Stimulated activated CD4-positive, alpha-beta T cell treated with anti-CD3 and anti-CD28 coated beads, Interleukin-4, amount 100 ng/mL, for 24 hours (primary cell): ENCODE results near the gene SAT1.

Experiments used
- DNase-seq: peaks from one replicate; pipeline ENCODE4 v3.0.0-alpha.2; 2020

Gene SAT1

GRCh38 chrX:23779025-23779424, 3.9 kb upstream of the SAT1 start:
- no peak for DNase-seq

DNA sequence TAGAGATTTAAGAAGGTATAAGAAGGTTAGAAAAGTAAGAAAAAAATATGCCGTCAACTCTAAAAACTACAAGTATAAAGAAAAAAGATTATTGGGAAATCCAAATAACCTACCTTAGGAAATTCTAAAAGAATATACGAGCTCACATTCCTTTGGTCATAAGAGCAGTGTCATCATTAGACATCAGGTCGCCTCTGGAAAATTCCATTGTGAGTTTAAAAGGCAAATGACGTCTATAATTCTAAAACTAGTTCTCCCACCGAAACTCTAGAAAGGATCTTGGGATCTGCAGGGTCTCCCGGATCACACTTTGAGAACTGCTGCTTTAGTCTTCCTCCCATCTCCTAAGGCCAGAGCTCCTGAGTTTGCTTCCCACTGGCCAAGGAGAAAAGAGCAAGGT, 518 bp upstream of the SAT1 start:
- DNase-seq = no peak

- no peak for DNase-seq
Measured at GRCh38 chrX:23783589-23784469, 856 bp downstream of the SAT1 start.

DNA sequence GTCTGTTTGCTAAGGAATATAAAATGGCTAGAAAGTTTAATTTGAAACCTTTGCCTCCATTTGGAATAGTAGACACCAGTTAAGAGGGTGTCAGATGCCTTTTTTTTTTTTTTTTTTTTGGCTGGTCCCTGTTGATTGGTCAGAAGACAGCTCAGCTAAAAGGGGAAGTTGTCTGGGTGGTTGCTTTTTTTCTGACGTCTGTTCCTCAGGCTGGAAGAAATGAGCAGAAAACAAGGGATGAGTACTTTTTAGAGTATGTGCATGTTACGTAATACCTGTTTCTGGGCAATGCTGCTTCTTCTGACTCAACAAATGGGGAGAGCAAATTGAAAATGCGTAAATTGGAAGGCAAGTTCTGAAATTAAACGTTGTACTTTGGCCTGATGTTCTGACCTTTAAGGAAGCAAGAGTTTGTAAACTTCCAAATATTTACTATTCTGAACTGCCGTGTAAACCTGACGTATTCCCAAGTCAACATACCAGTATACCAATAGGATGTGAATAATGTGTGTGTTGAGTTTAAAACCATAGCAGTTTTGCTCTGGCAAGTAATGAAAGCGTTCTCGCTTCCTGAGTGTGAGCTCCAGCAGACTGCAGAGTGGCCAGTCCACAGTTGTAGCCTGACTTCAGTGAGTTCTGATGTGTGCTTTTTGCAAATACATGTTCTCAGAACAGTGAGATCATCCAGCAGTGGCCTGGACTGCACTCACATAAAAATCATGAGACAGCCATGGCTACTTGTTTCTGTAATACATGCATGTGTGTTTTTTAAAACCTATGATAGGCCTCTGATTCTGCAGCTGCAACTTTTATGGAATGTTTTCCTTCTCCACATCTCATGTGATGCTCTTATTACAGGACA, 1.7 kb downstream of the SAT1 start:
- no peak for DNase-seq

GRCh38 chrX:23785580-23785979, 2.6 kb downstream of the SAT1 start:
- no peak for DNase-seq

- no peak for DNase-seq
Measured at GRCh38 chrX:23786268-23786815, 3.4 kb downstream of the SAT1 start.

GRCh38 chrX:23787745-23788118, 4.8 kb downstream of the SAT1 start:
- DNase-seq = no peak

- no peak for DNase-seq
Measured at GRCh38 chrX:23788521-23788920, 5.5 kb downstream of the SAT1 start.

DNA sequence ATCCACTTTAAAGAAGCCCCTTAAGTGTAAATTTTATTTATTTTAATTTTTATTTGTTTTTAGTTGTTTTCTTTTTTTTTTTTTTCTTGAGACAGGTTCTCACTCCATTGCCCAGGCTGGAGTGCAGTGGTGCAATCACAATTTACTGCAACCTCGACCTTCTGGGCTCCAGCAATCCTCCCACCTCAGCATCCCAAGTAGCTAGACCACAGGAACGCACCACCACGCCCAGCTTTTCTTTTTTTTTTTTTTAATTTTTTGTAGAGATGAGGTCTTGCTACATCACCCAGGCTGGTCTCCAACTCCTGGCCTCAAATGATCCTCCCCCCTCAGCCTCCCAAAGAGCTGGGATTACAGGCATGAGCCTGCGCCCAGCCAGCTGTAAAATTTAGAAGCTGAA, 6.0 kb downstream of the SAT1 start:
- DNase-seq = no peak

DNA sequence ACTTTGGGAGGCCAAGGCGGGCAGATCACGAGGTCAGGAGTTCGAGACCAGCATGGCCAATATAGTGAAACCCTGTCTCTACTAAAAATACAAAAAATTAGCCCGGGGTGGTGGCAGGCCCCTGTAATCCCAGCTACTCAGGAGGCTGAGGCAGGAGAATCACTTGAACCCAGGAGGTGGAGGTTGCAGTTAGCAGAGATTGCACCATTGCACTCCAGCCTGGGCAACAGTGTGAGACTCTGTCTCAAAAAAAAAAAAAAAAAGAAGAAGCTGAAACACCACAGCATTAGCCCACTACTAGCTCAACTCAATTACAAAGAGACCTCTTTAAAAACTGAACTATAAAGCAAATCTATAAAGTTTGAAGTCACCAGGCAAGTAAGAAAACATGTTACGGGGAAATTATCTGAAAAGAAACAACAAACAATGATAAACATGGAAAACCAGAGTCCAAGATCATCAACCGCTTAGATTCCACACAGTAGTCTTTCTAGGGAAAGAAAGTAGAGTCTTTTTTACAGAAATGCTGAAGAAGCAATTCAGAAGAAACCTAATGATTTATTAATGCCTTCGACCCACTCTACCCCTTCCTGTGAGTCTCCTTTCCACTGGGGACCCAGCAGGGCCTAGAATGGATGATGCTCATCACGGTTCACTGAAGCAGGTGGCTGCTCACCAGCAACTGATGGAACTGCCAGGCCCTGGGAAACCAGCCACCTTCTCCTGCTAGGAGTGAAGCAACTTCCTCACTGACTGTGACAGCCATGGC, 6.6 kb downstream of the SAT1 start:
- DNase-seq = no peak

DNA sequence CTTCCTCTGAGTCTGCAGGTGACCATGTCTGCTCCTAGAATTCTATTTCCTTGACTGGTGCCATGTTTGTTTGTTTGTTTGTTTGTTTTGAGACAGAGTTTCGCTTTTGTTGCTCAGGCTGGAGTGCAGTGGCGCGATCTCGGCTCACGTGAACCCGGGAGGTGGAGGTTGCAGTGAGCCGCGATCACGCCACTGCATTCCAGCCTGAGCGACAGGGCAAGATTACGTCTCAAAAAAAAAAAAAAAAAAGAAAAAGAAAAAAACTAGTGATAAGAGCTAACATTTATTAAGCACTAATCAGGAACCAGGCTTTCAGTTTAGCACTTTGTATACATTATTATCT, 7.2 kb downstream of the SAT1 start:
- DNase-seq = no peak

DNA sequence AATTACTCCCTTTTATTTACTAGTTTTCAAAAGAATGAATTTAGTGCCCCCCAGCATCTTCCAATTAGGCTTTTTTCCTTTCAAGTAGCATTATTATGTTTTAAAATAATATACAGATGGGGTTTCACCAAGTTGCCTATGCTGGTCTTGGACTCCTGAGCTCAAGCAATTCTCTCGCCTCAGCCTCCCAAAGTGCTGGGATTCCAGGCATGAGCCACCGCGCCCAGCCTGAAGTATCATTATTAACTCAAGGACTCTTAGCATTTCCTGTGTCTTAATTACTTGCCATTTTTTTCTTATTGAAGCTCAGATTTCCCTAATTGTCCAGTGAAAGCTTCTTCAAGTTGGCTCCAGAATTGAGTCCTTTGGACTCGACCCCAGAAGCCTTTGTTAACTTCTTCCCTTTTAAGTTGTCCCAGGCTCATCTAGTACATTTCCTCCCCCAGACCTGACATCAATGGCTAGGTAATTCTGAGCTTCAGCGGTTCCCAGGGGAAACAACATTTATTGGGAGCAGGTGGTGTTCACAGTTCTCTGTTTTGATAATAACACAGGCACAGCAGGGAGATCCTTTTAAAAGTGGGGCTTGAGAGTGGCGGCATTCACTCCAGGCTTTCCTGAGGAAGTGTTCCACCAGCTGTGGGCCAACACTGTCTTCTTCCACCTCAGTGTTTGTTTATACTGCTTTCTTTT, 10.0 kb downstream of the SAT1 start:
- no peak for DNase-seq

GRCh38 chrX:23795221-23795620, 12.2 kb downstream of the SAT1 start:
- DNase-seq = no peak

GRCh38 chrX:23797371-23798128, 14.6 kb downstream of the SAT1 start:
- no peak for DNase-seq

DNA sequence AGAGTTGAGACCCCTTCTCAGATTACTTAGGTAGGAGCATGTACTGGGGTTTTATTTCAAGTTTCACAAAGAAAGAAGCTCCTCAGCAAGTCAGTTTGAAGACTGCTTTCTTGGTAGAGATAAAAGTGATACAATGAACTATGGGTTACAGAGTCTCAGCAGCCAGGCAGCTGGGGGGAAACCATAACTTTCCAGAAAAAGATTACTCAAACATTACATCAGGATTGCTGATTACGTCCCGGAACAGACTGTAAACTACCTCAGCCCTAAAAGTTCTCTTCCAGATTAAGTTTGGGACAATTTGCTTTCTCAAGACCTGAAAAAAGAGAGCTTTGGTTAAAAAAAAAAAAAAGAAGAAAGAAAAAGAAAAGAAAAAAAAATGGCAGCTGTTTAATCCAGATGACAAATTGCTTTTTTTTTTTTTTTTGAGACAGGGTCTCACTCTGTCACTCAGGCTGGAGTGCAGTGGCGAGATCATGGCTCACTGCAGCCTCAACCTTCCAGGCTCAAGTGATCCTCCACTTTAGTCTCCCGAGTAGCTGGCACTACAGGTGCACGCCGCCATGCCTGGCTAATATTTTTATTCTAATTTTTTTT, 16.6 kb downstream of the SAT1 start:
- DNase-seq = no peak

DNA sequence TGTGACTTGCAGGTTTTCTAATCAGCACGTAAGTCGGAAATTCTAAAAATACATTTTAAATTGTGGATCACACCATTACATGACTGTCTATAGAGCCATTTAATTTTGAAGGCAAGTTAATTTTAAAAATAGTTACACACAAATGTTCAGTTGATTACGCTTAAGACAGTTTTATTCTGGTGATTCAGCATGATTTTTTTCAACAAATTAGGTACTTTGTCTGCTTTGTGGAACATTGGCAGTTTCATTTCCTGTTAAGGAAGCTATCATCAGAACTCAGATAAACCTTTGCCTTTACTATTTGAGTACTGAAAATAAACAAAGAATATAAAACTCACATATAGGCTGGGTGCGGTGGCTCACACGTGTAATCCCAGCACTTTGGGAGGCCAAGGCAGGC, 19.5 kb downstream of the SAT1 start:
- no peak for DNase-seq

- DNase-seq = no peak
Measured at GRCh38 chrX:23803931-23804381, 21.0 kb downstream of the SAT1 start.

DNA sequence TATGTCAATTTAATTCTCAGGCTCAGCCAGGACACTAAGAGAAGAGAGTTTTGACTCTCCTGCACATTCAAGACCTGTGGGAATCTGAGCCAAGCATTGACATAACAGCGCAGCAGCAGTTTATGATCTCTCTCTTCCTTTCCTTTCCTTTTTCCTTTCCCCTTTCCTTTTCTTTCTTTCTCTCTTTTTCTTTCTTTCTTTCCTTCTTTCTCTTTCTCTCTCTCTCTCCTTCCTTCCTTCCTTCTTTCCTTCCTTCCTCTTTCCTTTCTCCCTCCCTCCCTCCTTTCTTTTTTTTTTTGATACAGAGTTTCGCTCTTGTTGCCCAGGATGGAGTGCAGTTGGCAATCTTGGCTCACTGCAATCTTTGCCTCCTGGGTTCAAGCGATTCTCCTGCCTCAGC, 21.6 kb downstream of the SAT1 start:
- DNase-seq = no peak

DNA sequence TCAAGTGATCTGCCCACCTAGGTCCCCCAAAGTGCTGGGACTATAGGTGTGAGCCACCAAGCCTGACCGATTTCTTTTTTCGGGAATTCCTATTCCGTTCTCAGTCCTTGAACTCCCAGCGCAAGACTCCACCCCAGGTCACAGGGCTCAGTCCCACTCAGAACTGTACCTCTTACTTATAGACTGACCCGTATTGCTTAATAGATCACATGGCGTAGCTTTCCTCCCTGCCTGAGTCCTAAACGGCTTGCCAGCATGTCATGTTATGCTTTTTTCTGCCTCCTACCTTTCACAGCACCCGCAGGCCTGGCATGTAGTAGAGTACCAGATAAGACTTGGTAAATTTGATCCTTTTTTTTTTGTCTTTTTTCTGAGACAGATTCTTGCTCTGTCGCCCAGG, 22.4 kb downstream of the SAT1 start:
- no peak for DNase-seq

DNA sequence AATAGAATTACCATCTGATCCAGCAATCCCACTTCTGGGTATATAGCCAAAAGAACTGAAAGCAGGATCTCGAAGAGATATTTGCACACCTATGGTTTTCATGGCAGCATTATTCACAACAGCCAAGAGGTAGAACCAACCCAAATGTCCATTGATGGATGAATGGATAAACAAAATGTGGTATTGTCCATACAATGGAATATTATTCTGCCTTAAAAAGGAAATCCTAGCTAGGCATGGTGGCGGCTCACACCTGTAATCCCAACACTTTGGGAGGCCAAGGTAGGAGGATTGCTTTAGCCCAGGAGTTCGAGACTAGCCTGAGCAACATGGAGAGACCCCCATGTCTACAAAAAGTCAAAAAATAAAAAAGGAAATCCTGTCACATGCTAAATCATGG, 27.3 kb downstream of the SAT1 start:
- no peak for DNase-seq

DNA sequence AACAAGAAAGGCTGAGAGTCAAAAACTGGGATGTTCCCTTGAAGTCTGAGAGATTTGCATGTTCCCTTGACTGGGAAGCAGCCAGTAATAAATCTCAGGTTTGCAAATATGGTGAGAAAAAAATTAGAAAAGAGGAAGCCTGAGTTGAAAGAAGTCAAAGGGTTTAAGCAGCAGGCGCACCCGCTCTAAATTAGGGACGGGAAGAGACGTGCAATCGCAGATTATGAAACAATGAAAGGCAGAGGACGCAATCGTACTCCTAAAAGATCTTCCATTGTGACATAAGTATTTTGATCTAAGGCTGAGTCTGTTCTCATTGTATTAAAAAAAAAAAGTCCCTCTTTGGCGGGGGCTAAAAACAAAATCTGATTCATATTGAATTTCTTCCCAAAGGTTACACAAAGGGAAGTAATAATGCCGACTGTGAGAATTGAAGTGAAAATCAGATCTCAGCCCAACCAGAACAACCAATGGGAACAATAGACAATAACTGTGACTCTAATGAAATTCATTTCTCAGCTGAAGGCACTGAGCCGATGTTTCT, 28.2 kb downstream of the SAT1 start:
- no peak for DNase-seq
